Neural cell (in vitro differentiated cells): ENCODE results near the gene RBM19.

Experiments used
- CTCF ChIP-seq: fragments of 450-650 bp; IDR thresholded peaks from 2 replicates; pipeline ENCODE4 v1.5.1; 2014; ENCODE audit warnings: antibody characterized with exemption, mild to moderate bottlenecking, moderate library complexity; ENCODE audit not compliant: poor library complexity, severe bottlenecking
- EP300 ChIP-seq: fragments of 450-650 bp; conservative IDR thresholded peaks from 2 replicates; pipeline ENCODE4 v1.6.1; 2014; ENCODE audit warnings: antibody characterized with exemption, mild to moderate bottlenecking, moderate library complexity; ENCODE audit not compliant: poor library complexity, severe bottlenecking
- EZH2 ChIP-seq: fragments of 200-600, 300-800 bp; shearing (Covaris generic), sonication (generic); IDR thresholded peaks from 2 replicates; pipeline ENCODE4 v1.6.1; 2014; ENCODE audit warnings: antibody characterized with exemption, low read length, borderline replicate concordance, mild to moderate bottlenecking; ENCODE audit not compliant: insufficient read depth, poor library complexity, severe bottlenecking
- POLR2AphosphoS5 ChIP-seq: IDR thresholded peaks from 2 replicates; pipeline ENCODE4 v1.6.1; 2012
- RAD21 ChIP-seq: fragments of 450-650 bp; conservative IDR thresholded peaks from 2 replicates; pipeline ENCODE4 v1.6.1; 2014; ENCODE audit warnings: antibody characterized with exemption, mild to moderate bottlenecking, moderate library complexity
- REST ChIP-seq: IDR thresholded peaks from 2 replicates; pipeline ENCODE4 v1.6.1; 2012; ENCODE audit warnings: borderline replicate concordance
- SMC3 ChIP-seq: fragments of 450-650 bp; conservative IDR thresholded peaks from 2 replicates; pipeline ENCODE4 v1.6.1; 2014; ENCODE audit warnings: antibody characterized with exemption, mild to moderate bottlenecking, moderate library complexity; ENCODE audit not compliant: poor library complexity
- TAF1 ChIP-seq: IDR thresholded peaks from 2 replicates; pipeline ENCODE4 v1.6.1; 2012; ENCODE audit warnings: low read depth

GRCh38 chr12:113823016-113823415 lies 143.1 kb downstream of the RBM19 start:
- no peak for TF ChIP-seq EP300
- no peak for TF ChIP-seq EZH2
- no peak for TF ChIP-seq CTCF
- TF ChIP-seq POLR2AphosphoS5: no peak
- no peak for TF ChIP-seq RAD21
- TF ChIP-seq SMC3: no peak
- TF ChIP-seq REST: no peak
- TF ChIP-seq TAF1: no peak
